HG02970 (cell line): Measurements from ENCODE around the gene LPP.

ENCODE experiments used
- ATAC-seq: cut with Tn5 transposase; IDR thresholded peaks from one replicate; pipeline ENCODE4 v1.9.1; 2021; ENCODE audit warnings: mild to moderate bottlenecking, moderate library complexity, moderate number of reproducible peaks; ENCODE audit not compliant: unreplicated experiment, low FRiP score

The LPP gene

GRCh38 chr3:188779281-188779980 lies 625.5 kb downstream of the LPP start:
- no peak for ATAC-seq

GRCh38 chr3:188780193-188781147 lies 626.5 kb downstream of the LPP start:
- no peak for ATAC-seq

- no peak for ATAC-seq
Observed at GRCh38 chr3:188782613-188783124, 628.7 kb downstream of the LPP start.

- no peak for ATAC-seq
Observed at GRCh38 chr3:188786424-188786823, 632.5 kb downstream of the LPP start.

GRCh38 chr3:188788621-188789081 lies 634.7 kb downstream of the LPP start:
- no peak for ATAC-seq

GRCh38 chr3:188789251-188789650 lies 635.3 kb downstream of the LPP start:
- no peak for ATAC-seq

GRCh38 chr3:188791311-188791710 lies 637.4 kb downstream of the LPP start:
- ATAC-seq = no peak

GRCh38 chr3:188792793-188793192 lies 638.8 kb downstream of the LPP start:
- no peak for ATAC-seq

- ATAC-seq = no peak
Observed at GRCh38 chr3:188796122-188796631, 642.2 kb downstream of the LPP start.

- ATAC-seq = no peak
Observed at GRCh38 chr3:188797045-188797444, 643.1 kb downstream of the LPP start.

- no peak for ATAC-seq
Observed at GRCh38 chr3:188798556-188799145, 644.7 kb downstream of the LPP start.

- ATAC-seq = no peak
Observed at GRCh38 chr3:188801393-188801792, 647.4 kb downstream of the LPP start.

- ATAC-seq = no peak
Observed at GRCh38 chr3:188802645-188803044, 648.7 kb downstream of the LPP start.

- no peak for ATAC-seq
Observed at GRCh38 chr3:188807006-188807405, 653.0 kb downstream of the LPP start.

- no peak for ATAC-seq
Observed at GRCh38 chr3:188812198-188812597, 658.2 kb downstream of the LPP start.

- ATAC-seq = no peak
Observed at GRCh38 chr3:188814581-188814980, 660.6 kb downstream of the LPP start.

GRCh38 chr3:188817103-188817934 lies 663.4 kb downstream of the LPP start:
- ATAC-seq = no peak

- ATAC-seq = no peak
Observed at GRCh38 chr3:188817935-188818269, 663.9 kb downstream of the LPP start.

- no peak for ATAC-seq
Observed at GRCh38 chr3:188818282-188818681, 664.3 kb downstream of the LPP start.

- ATAC-seq = no peak
Observed at GRCh38 chr3:188819939-188820338, 666.0 kb downstream of the LPP start.
